Fibroblast of the aortic adventitia (primary cell): ENCODE results near the gene PGBD2. TPM values are rescaled to one million over a fixed set of nuclear protein-coding genes. Genes with fewer than 3 reads are reported as not detected.
"Not testable (repeated sequence)": the region's sequence is repeated elsewhere in the genome, so short reads cannot be mapped to it uniquely, and the experiment has no call there.

ENCODE experiments used
- DNase-seq: peaks from one replicate; pipeline ENCODE4 v3.0.0-alpha.2; 2010; ENCODE audit warnings: low read depth
- H3K4me3 ChIP-seq: 2 replicates; pipeline ENCODE4 v1.5.1; 2011; ENCODE audit warnings: low read depth, mild to moderate bottlenecking, control low read depth, low read length, moderate library complexity
- small RNA-seq: library from RNA; depleted of rRNA; stranded (forward); fragments of <200 nt; gene quantifications from one replicate; pipeline ENCODE3, GENCODE V24; 2012
- total RNA-seq: library from RNA; depleted of rRNA; stranded (reverse); fragments of >200 nt; gene quantifications from 2 replicates; pipeline ENCODE4 v1.2.3, GENCODE V29; 2012; ENCODE audit warnings: low replicate concordance

The PGBD2 gene
- total RNA-seq, 1 donor: 3.1 TPM

GRCh38 chr1:248944134-248944999, 38.3 kb downstream of the PGBD2 start:
- DNase-seq, H3K4me3 ChIP-seq: not testable (repeated sequence)

GRCh38 chr1:248945000-248945423, 39.0 kb downstream of the PGBD2 start:
- not testable (repeated sequence) for H3K4me3 ChIP-seq, DNase-seq

- DNase-seq, H3K4me3 ChIP-seq: not testable (repeated sequence)
Observed at GRCh38 chr1:248945453-248945852, 39.4 kb downstream of the PGBD2 start.

- DNase-seq, H3K4me3 ChIP-seq: not testable (repeated sequence)
Observed at GRCh38 chr1:248945856-248946416, 39.9 kb downstream of the PGBD2 start.

Small RNA genes within 50 kb of the gene (small RNA-seq; reads per million reads assigned to genes)
- gene RNU6-1205P: not detected

Other genes with a start within 250 kb of the PGBD2 start
- gene OR14I1, start 203.5 kb upstream of the PGBD2 start, total RNA-seq: not detected in 2 replicates
- gene LYPD8, start 150.5 kb upstream of the PGBD2 start, total RNA-seq: 0.27 TPM in 1 of 2 replicates, not detected in the other
- gene SH3BP5L, start 80.3 kb upstream of the PGBD2 start, total RNA-seq: 20.2 and 21.8 TPM in 2 replicates
- gene ZNF672, start 68.0 kb upstream of the PGBD2 start, total RNA-seq: 12.9 and 14.0 TPM in 2 replicates
- gene ZNF692, start 47.1 kb upstream of the PGBD2 start, total RNA-seq: 8.9 and 9.6 TPM in 2 replicates